Upper lobe of left lung (tissue), 4 donors: ENCODE measurements around the gene ADGRV1.
A peak's percentile ranks its signal among the peaks of the same experiment; 100 is the strongest.

Experiments
- CTCF ChIP-seq, 6 experiments: fragments of 450-650 bp in 4 of 6; fragments of 200-600 bp in 2 of 6; sonication (generic) in 2 of 6; IDR thresholded peaks; one replicate each; pipeline ENCODE4 v1.5.1; 2016 to 2019; ENCODE audit warnings: antibody characterized with exemption in 6 of 6
- EP300 ChIP-seq, 4 donors: sonication (generic); formaldehyde crosslinking; IDR thresholded peaks; one replicate each; pipeline ENCODE4 v1.5.1; 2017; ENCODE audit warnings: antibody characterized with exemption in 4 of 4, control low read depth in 2 of 4
- POLR2A ChIP-seq, 4 donors: fragments of 450-650 bp; IDR thresholded peaks; one replicate each; pipeline ENCODE4 v1.5.1; 2016 to 2017; ENCODE audit warnings: antibody characterized with exemption in 4 of 4, mild to moderate bottlenecking in 2 of 4
- POLR2AphosphoS5 ChIP-seq, 2 donors: sonication (generic); formaldehyde crosslinking; IDR thresholded peaks; one replicate each; pipeline ENCODE4 v1.5.1; 2017; ENCODE audit warnings: antibody characterized with exemption in 2 of 2

DNA sequence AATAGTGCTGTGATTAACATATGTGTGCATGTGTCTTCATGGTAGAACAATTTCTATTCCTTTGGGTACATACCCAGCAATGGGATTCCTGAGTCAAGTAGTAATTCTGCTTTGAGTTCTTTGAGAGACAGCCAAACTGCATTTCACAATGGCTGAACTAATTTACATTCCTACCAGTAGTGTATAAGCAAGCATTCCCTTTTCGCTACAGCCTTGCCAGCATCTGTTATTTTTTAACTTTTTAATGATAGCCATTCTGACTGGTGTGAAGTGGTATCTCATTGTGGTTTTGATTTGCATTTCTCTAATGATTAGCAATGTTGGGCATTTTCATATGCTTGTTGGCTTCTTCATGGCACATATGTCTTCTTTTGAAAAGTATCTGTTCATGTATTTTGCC, 516.0 kb downstream of the ADGRV1 start:
- TF ChIP-seq POLR2AphosphoS5 (IDR thresholded peaks at IDR 0.05) (no peak), POLR2A (IDR thresholded peaks at IDR 0.05) (no peak), CTCF (IDR thresholded peaks at IDR 0.05) (peak in 5 of 6 experiments; percentile 14 to 65 (median 36)), EP300 (IDR thresholded peaks at IDR 0.05) (peak in 1 of 4 donors; percentile 81)
